H9 (cell line): ENCODE results near the gene PTPRN2. TPM values are rescaled to one million over a fixed set of nuclear protein-coding genes. Genes with fewer than 3 reads are reported as not detected.

ENCODE experiments used
- DNase-seq: peaks from one replicate; pipeline ENCODE4 v3.0.0-alpha.2; 2017
- H2AFZ ChIP-seq: one replicate; pipeline ENCODE4 v1.6.1; 2013; ENCODE audit warnings: mild to moderate bottlenecking, low read length, control low read depth, moderate library complexity
- H2AK5ac ChIP-seq: 2 replicates; pipeline ENCODE4 v1.6.1; 2013; ENCODE audit warnings: low read length, control low read depth, mixed read lengths; ENCODE audit not compliant: insufficient read length
- H2BK120ac ChIP-seq: one replicate; pipeline ENCODE4 v1.6.1; 2013; ENCODE audit warnings: low read depth, mild to moderate bottlenecking, low read length, control low read depth, inconsistent platforms; ENCODE audit not compliant: poor library complexity, severe bottlenecking
- H2BK12ac ChIP-seq: 2 replicates; pipeline ENCODE4 v1.6.1; 2013; ENCODE audit warnings: low read length, control low read depth, mixed read lengths, low read depth; ENCODE audit not compliant: insufficient read length
- H2BK15ac ChIP-seq: 2 replicates; pipeline ENCODE4 v1.6.1; 2013; ENCODE audit warnings: low read depth, low read length, control low read depth
- H2BK20ac ChIP-seq: one replicate; pipeline ENCODE4 v1.6.1; 2013; ENCODE audit warnings: low read depth, mild to moderate bottlenecking, low read length, control low read depth, inconsistent platforms; ENCODE audit not compliant: poor library complexity, severe bottlenecking
- H2BK5ac ChIP-seq: 2 replicates; pipeline ENCODE4 v1.6.1; 2013; ENCODE audit warnings: low read length, control low read depth, mixed read lengths; ENCODE audit not compliant: insufficient read length
- H3K14ac ChIP-seq: 2 replicates; pipeline ENCODE4 v1.6.1; 2013; ENCODE audit warnings: low read length, control low read depth; ENCODE audit not compliant: insufficient read depth
- H3K18ac ChIP-seq: 2 replicates; pipeline ENCODE4 v1.6.1; 2013; ENCODE audit warnings: low read depth, mild to moderate bottlenecking, mixed read lengths, low read length, control low read depth; ENCODE audit not compliant: insufficient read length
- H3K23ac ChIP-seq: 2 replicates; pipeline ENCODE4 v1.6.1; 2013; ENCODE audit warnings: low read length, control low read depth, mixed read lengths, low read depth; ENCODE audit not compliant: insufficient read length
- H3K23me2 ChIP-seq: 2 replicates; pipeline ENCODE4 v1.6.1; 2013; ENCODE audit warnings: low read depth, mild to moderate bottlenecking, mixed read lengths, low read length, control low read depth; ENCODE audit not compliant: insufficient read length, poor library complexity, severe bottlenecking
- H3K27ac ChIP-seq: 2 replicates; pipeline ENCODE4 v1.5.1; 2013; ENCODE audit warnings: low read length, control low read depth, mixed read lengths, low read depth; ENCODE audit not compliant: insufficient read length
- H3K27me3 ChIP-seq: 2 replicates; pipeline ENCODE4 v1.6.1; 2013; ENCODE audit warnings: low read length, control low read depth, inconsistent platforms; ENCODE audit not compliant: insufficient read depth
- H3K4ac ChIP-seq: 2 replicates; pipeline ENCODE4 v1.6.1; 2013; ENCODE audit warnings: low read depth, mild to moderate bottlenecking, control low read depth, inconsistent platforms, low read length, moderate library complexity
- H3K4me1 ChIP-seq: 2 replicates; pipeline ENCODE4 v1.6.1; 2013; ENCODE audit warnings: low read length, control low read depth, inconsistent platforms; ENCODE audit not compliant: insufficient read depth
- H3K4me2 ChIP-seq: 2 replicates; pipeline ENCODE4 v1.6.1; 2013; ENCODE audit warnings: low read length, control low read depth, mixed read lengths; ENCODE audit not compliant: insufficient read length, insufficient read depth
- H3K56ac ChIP-seq: 2 replicates; pipeline ENCODE4 v1.6.1; 2013; ENCODE audit warnings: low read depth, mild to moderate bottlenecking, mixed read lengths, low read length, control low read depth; ENCODE audit not compliant: insufficient read length
- H3K79me1 ChIP-seq: 2 replicates; pipeline ENCODE4 v1.6.1; 2013; ENCODE audit warnings: low read depth, mild to moderate bottlenecking, moderate library complexity, low read length, control low read depth, inconsistent platforms; ENCODE audit not compliant: insufficient read depth, poor library complexity, severe bottlenecking
- H3K79me2 ChIP-seq: 2 replicates; pipeline ENCODE4 v1.6.1; 2013; ENCODE audit warnings: low read length, control low read depth, inconsistent platforms; ENCODE audit not compliant: insufficient read depth
- H3K9ac ChIP-seq: 2 replicates; pipeline ENCODE4 v1.6.1; 2013; ENCODE audit warnings: low read length, control low read depth, mixed read lengths; ENCODE audit not compliant: insufficient read length; ENCODE audit errors: extremely low read depth
- H3K9me3 ChIP-seq: one replicate; pipeline ENCODE4 v1.6.1; 2013; ENCODE audit warnings: low read depth, low read length, inconsistent platforms; ENCODE audit not compliant: control insufficient read depth
- H3T11ph ChIP-seq: one replicate; pipeline ENCODE4 v1.6.1; 2013; ENCODE audit warnings: mild to moderate bottlenecking, low read length, control low read depth, inconsistent platforms
- H4K20me1 ChIP-seq: one replicate; pipeline ENCODE4 v1.6.1; 2013; ENCODE audit not compliant: control insufficient read depth, insufficient read length, insufficient read depth
- H4K5ac ChIP-seq: 2 replicates; pipeline ENCODE4 v1.6.1; 2013; ENCODE audit warnings: low read depth, mild to moderate bottlenecking, mixed read lengths, low read length, control low read depth; ENCODE audit not compliant: insufficient read length
- H4K8ac ChIP-seq: replicated peaks from 2 replicates; pipeline ENCODE4 v1.6.1; 2013; ENCODE audit warnings: low read length, control low read depth, mixed read lengths, low read depth; ENCODE audit not compliant: insufficient read length
- H4K91ac ChIP-seq: 2 replicates; pipeline ENCODE4 v1.6.1; 2013; ENCODE audit warnings: low read depth, mild to moderate bottlenecking, moderate library complexity, mixed read lengths, low read length, control low read depth; ENCODE audit not compliant: insufficient read length
- H3K27ac Mint-ChIP-seq, 3 experiments: 2 replicates in 2 of 3; 3 replicates in 1 of 3; pipeline ENCODE4 v1.8.0; 2020 to 2021; ENCODE audit warnings: mixed read lengths in 3 of 3, mild to moderate bottlenecking in 1 of 3, moderate library complexity in 1 of 3
- H3K27me3 Mint-ChIP-seq: 2 replicates; pipeline ENCODE4 v1.8.0; 2021; ENCODE audit warnings: low read depth, mild to moderate bottlenecking, moderate library complexity, mixed read lengths
- H3K36me3 Mint-ChIP-seq, 3 experiments: 2 replicates in 2 of 3; 3 replicates in 1 of 3; pipeline ENCODE4 v1.8.0; 2020 to 2021; ENCODE audit warnings: low read depth in 3 of 3, mixed read lengths in 3 of 3; ENCODE audit not compliant: insufficient read depth in 1 of 3
- H3K4me1 Mint-ChIP-seq, 2 experiments: 2 replicates each; pipeline ENCODE4 v1.8.0; 2020; ENCODE audit warnings: mixed read lengths in 2 of 2
- H3K4me3 Mint-ChIP-seq, 2 experiments: 2 replicates in 1 of 2; 3 replicates in 1 of 2; pipeline ENCODE4 v1.8.0; 2020 to 2021; ENCODE audit warnings: mild to moderate bottlenecking in 2 of 2, mixed read lengths in 2 of 2, moderate library complexity in 1 of 2
- H3K9me3 Mint-ChIP-seq, 2 experiments: 2 replicates in 1 of 2; 3 replicates in 1 of 2; pipeline ENCODE4 v1.8.0; 2020; ENCODE audit warnings: mild to moderate bottlenecking in 2 of 2, mixed read lengths in 2 of 2, moderate library complexity in 1 of 2
- CTCF ChIP-seq: fragments of 200-600 bp; sonication (generic); conservative IDR thresholded peaks from 3 replicates; pipeline ENCODE4 v1.8.0; 2021; ENCODE audit warnings: antibody characterized with exemption, mild to moderate bottlenecking
- WGBS: extraction: QIAGEN DNeasy Blood & Tissue Kit; methylation state at CpG from one replicate; pipeline ENCODE4 v1.1.7; 2013; ENCODE audit warnings: missing lambda C conversion rate, low lambda C conversion rate, mixed read lengths; ENCODE audit not compliant: insufficient read length; ENCODE audit errors: extremely low coverage; 5-methylcytosine and 5-hydroxymethylcytosine counted together
- total RNA-seq: library from RNA; stranded (reverse); gene quantifications from 2 replicates; pipeline ENCODE4 v1.2.1, GENCODE V29; 2021

The PTPRN2 gene
- total RNA-seq, 1 experiment from 2014 or later: 5.2 TPM

GRCh38 chr7:158084555-158084954, 503.1 kb downstream of the PTPRN2 start:
- no peaks in the 10 kb centered on the region; the same call in 1 of the 2 replicates for H3K4me1 ChIP-seq
- no peak for DNase-seq
- H3K4ac ChIP-seq: no peak overlapping the region
- H3K27me3 ChIP-seq: no peaks in the 10 kb centered on the region
- no CpG with 5 or more reads among the region's 18 CpGs for WGBS
- H3K18ac ChIP-seq: no peak overlapping the region
- no peaks in the 10 kb centered on the region for H3K79me2 ChIP-seq
- H3K23ac ChIP-seq: no peak overlapping the region
- H3K56ac ChIP-seq: no peak overlapping the region
- no peak overlapping the region for H3K14ac ChIP-seq
- Mint-ChIP-seq H3K36me3 (peaks cover 3 to 7% (median 6%) of the 10 kb centered on the region in 3 experiments; a peak in 6 of 7 replicates), H3K27me3 (peaks cover 4% of the 10 kb centered on the region), H3K4me3 (no peak overlapping the region), H3K9me3 (peaks cover 16 to 17% of the 10 kb centered on the region in 2 experiments; a peak in 4 of 5 replicates), H3K4me1 (peaks cover 3 to 14% of the 10 kb centered on the region in 2 experiments; a peak in 2 of 4 replicates), H3K27ac (peak overlapping the region in 1 of 3 experiments; percentile 57; a peak in 1 of 7 replicates)
- no peak for TF ChIP-seq CTCF
- H4K5ac ChIP-seq: no peak overlapping the region
- no peak overlapping the region for H3K9ac ChIP-seq
- no peak overlapping the region for H3T11ph ChIP-seq
- no peak overlapping the region for H3K4me2 ChIP-seq
- H4K8ac ChIP-seq: no peak overlapping the region
- no peak overlapping the region for H2BK15ac ChIP-seq
- H3K27ac ChIP-seq: no peak overlapping the region
- H3K79me1 ChIP-seq: no peaks in the 10 kb centered on the region
- H4K91ac ChIP-seq: no peak overlapping the region
- no peak overlapping the region for H2BK12ac ChIP-seq
- no peak overlapping the region for H2BK5ac ChIP-seq
- no peaks in the 10 kb centered on the region for H3K9me3 ChIP-seq
- H2BK120ac ChIP-seq: no peak overlapping the region
- no peak overlapping the region for H2AK5ac ChIP-seq
- H3K23me2 ChIP-seq: no peaks in the 10 kb centered on the region
- H4K20me1 ChIP-seq: no peaks in the 10 kb centered on the region
- H2AFZ ChIP-seq: no peak overlapping the region
- no peak overlapping the region for H2BK20ac ChIP-seq
